Astrocyte of the cerebellum (primary cell): ENCODE data around the gene PIK3C2A.

ENCODE experiments used
- DNase-seq: peaks from one replicate; pipeline ENCODE4 v3.0.0-alpha.2; 2011; ENCODE audit warnings: low read depth
- H3K4me3 ChIP-seq: 2 replicates; pipeline ENCODE4 v1.5.1; 2011; ENCODE audit warnings: mild to moderate bottlenecking, low read depth, low read length, moderate library complexity
- in situ Hi-C: cut with HindIII; loops from 2 replicates; pipeline ENCODE4 v1.10.0; 2017; ENCODE audit warnings: low sequenced_read_pairs
- TF ChIP-seq, protein P1 (sequence below): IDR thresholded peaks from 2 replicates; pipeline ENCODE4 v1.5.1; 2012; ENCODE audit warnings: low read length, low read depth, moderate library complexity, mild to moderate bottlenecking; ENCODE audit errors: missing control alignments

The PIK3C2A gene

DNA sequence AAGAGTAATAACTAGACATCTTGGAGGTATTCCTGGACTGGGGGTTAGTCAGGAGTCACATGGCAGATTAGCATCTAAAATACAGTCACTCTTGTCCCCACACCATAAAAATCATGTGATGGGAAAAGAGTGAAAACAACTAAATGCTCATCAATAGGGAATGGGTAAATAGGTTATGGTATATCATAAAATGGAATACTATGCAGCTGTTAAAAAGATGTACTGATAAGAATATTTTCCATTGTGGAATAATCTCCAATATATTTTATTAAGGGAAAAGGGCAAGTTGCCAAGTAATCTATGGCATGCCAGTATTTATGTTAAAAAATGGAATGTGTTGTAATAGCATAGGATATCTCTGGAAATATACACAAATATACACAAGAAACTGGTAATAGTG is 6.6 kb upstream of the PIK3C2A start:
- no peak overlapping the region for H3K4me3 ChIP-seq
- in situ Hi-C loops = no loop called here
- no peak for DNase-seq
- TF ChIP-seq, protein P1, sequence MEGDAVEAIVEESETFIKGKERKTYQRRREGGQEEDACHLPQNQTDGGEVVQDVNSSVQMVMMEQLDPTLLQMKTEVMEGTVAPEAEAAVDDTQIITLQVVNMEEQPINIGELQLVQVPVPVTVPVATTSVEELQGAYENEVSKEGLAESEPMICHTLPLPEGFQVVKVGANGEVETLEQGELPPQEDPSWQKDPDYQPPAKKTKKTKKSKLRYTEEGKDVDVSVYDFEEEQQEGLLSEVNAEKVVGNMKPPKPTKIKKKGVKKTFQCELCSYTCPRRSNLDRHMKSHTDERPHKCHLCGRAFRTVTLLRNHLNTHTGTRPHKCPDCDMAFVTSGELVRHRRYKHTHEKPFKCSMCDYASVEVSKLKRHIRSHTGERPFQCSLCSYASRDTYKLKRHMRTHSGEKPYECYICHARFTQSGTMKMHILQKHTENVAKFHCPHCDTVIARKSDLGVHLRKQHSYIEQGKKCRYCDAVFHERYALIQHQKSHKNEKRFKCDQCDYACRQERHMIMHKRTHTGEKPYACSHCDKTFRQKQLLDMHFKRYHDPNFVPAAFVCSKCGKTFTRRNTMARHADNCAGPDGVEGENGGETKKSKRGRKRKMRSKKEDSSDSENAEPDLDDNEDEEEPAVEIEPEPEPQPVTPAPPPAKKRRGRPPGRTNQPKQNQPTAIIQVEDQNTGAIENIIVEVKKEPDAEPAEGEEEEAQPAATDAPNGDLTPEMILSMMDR = no peak

DNA sequence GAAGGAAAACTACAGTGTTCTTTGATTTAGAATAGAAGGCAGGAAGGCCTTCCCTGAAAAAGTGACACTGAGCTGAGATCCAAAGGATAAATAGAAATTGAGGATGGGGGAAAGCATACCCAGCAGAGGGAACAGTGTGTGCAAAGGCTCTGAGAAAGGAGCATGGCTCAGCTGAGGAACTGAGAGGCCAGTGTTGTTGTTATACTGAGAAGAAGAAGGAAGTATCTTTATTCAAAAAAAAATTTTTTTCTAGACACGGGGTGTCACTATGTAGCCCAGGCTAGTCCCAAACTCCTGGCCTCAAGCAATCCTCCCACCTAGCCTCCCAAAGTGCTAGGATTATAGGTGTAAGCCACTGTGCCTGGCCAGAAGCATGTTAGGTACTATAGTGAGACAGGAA is 3.5 kb upstream of the PIK3C2A start:
- DNase-seq = no peak
- in situ Hi-C loops = no loop called here
- TF ChIP-seq, protein P1 = no peak
- no peak overlapping the region for H3K4me3 ChIP-seq

DNA sequence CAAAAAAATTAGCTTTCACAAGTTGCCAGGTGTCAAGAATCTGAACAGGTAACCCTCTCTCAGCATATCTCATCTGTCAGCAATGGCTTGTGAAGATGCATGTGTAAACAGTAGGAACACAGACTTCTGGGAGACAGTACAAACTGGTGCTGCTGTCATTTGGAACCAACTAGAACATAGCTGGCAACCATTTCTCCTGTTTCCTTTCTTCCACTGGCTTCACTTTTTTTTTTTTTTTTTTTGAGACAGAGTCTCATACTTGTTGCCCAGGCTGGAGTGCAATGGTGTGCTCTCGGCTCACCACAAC is 2.1 kb upstream of the PIK3C2A start:
- TF ChIP-seq, protein P1 = no peak
- no peak overlapping the region for H3K4me3 ChIP-seq
- in situ Hi-C loops = no loop called here
- DNase-seq = no peak

DNA sequence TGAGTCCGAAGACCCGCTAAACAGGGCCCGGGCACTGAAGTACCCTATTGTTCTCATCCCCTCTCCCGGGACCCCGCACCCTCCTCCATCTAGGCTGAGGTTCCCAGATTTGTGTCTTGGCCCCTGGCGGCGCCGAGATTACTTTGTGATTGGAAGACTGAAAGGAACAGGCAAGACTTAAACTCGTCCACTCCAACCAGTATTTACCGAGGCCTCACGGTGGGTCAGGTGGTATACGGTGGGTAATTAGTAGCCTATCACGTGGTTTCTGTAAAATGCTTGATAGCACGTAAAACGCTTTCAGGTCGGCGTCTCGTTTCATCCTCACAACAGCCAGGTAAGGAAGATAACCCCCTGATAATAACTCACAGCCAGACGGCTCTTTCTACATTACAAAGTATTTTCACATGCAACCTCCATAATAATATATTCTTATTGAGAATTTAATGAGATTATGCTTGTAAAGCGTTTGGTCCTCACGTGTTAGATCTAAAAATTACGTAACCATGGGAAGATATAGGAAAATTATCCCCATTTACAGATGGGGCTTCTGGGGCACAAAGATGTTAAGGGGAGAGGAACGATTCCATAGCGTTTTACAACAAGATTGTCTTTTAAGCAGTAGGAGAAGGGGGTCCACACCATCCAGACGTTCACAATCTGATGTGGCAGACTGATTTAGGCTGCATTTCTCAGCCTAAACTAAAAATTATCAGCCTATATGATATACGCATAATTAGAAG is 642 bp upstream of the PIK3C2A start:
- H3K4me3 ChIP-seq = peak overlapping the region; percentile 86
- peak; percentile 43 for DNase-seq
- TF ChIP-seq, protein P1 = no peak
- in situ Hi-C loops = no loop called here

DNA sequence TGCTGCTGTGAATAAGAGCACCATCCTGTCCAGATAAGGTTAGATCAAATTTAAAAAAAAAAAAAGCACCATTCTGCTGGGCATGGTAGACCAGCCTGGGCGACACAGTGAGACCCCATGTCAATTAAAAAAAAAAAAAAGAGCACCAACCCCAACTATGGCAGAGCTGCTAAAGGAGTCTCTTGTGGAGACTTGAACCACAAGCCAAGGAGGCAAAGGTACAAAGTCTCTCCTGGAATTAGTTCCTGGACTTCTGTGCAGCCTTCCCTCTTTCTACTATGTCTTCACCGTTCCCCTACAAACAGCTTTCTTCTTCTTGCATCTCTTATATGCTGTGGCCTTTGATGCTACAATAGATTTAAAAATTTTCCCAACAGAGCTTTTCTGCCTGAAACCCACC is 1.3 kb downstream of the PIK3C2A start:
- in situ Hi-C loops = no loop called here
- peak overlapping the region; percentile 86 for H3K4me3 ChIP-seq
- TF ChIP-seq, protein P1 = no peak
- DNase-seq = no peak

DNA sequence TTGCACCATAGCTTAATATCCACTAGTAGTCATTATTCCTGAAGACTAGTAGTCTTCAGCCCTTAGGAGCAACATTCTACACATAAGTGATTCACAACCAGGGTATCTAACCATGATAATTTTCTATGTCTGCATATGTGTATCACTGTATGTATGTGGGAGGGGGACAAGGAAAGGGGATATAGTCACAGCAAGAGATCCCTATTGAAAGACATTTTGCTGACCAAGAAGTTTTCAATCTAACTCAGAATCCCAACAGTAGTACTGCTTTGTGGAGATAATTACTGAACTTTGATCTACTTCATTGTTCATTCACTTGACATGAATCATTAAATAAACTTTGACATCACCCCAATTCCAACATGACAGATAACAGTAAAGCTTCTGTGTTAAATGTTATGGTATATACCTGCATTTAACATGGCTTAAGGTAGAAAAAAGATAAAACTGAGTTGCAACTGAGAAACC is 10.3 kb downstream of the PIK3C2A start:
- no peak for DNase-seq
- TF ChIP-seq, protein P1 = no peak
- in situ Hi-C loops = no loop called here
- H3K4me3 ChIP-seq = no peak overlapping the region
